Spinal cord (tissue), 10 donors: Measurements from ENCODE around the gene MYT1. TPM values are rescaled to one million over a fixed set of nuclear protein-coding genes. Genes with fewer than 3 reads are reported as not detected.
A peak's percentile ranks its signal among the peaks of the same experiment; 100 is the strongest.

Source experiments
- DNase-seq, 6 donors: peaks; one replicate each; pipeline versions ENCODE4 v3.0.0 to v3.0.0-alpha.2; 2013 to 2015; ENCODE audit warnings: low spot score in 6 of 6, low read depth in 4 of 6
- H3K27ac ChIP-seq: one replicate; pipeline ENCODE4 v1.5.1; 2013; ENCODE audit warnings: low read depth, low read length, control low read depth
- H3K27me3 ChIP-seq: one replicate; pipeline ENCODE4 v1.6.1; 2013; ENCODE audit warnings: low read length; ENCODE audit not compliant: control insufficient read depth, insufficient read depth
- H3K36me3 ChIP-seq: one replicate; pipeline ENCODE4 v1.6.1; 2013; ENCODE audit warnings: low read length; ENCODE audit not compliant: control insufficient read depth, insufficient read depth
- H3K4me1 ChIP-seq: one replicate; pipeline ENCODE4 v1.6.1; 2013; ENCODE audit warnings: low read length; ENCODE audit not compliant: control insufficient read depth, insufficient read depth
- H3K4me3 ChIP-seq: one replicate; pipeline ENCODE4 v1.5.1; 2013; ENCODE audit warnings: low read depth, low read length, control low read depth
- H3K9me3 ChIP-seq: one replicate; pipeline ENCODE4 v1.6.1; 2013; ENCODE audit warnings: low read length; ENCODE audit not compliant: control insufficient read depth, insufficient read depth
- WGBS: methylation state at CpG from one replicate; pipeline ENCODE4 v1.1.5; 2013; ENCODE audit warnings: missing lambda C conversion rate; ENCODE audit not compliant: insufficient coverage; 5-methylcytosine and 5-hydroxymethylcytosine counted together
- polyA plus RNA-seq, 2 donors: library from polyadenylated mRNA; unstranded; fragments of 120-200 nt; gene quantifications; one replicate each; pipeline ENCODE4 v1.2.1, GENCODE V29; 2013; ENCODE audit not compliant: insufficient read length in 2 of 2
- total RNA-seq, 2 donors: library from RNA; depleted of rRNA in 1 of 2; stranded (reverse); fragments of 120-200 nt in 1 of 2; fragments of >200 nt in 1 of 2; gene quantifications; one replicate each; pipeline versions ENCODE4 v1.2.3 to v1.2.4, GENCODE V29; 2013 to 2014
- donor health status: healthy.

The MYT1 gene
- total and polyA plus RNA-seq, 4 donors: 6.1 to 21.4 (median 13.5) TPM

DNA sequence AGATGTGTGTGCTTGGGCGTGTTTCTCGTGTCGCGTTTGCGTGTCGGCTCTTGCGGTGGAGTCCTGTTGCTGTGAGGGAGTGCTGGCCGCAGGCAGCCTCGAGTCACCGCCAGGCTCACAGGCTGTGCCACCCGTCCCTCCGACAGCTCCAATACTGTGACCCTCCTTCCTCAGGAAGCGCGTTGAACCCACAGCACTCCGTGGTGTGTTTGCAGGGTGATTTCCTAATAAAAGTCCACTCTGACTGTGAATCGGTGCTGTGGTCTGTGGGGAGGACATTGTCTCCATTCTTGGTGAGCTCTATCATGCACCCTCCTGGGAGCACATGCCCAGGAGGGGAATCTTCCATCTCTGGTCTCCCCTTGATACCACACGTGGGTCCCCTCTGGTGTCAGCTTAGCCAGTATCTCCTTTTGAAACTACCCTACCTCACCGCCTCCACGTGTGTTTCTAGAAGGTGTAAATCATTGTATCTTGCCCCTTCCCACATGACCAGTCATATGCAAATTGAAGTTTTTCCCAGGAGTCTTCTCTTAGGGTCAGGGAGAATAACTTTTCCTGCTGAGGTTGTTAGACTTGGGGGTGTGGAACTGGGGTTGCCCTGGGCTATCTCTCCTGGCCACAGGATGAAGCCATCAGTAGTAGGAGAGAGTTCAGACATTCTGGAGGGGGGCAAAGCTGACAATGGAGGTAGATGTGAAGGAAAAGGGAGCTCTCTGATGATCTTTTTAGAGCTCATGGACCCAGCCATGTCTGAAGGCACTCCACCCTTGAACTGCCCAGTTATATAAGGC, 77.9 kb downstream of the MYT1 start:
- no peaks in the 10 kb centered on the region for H3K27me3 ChIP-seq
- no peaks in the 10 kb centered on the region for H3K4me1 ChIP-seq
- no peaks in the 10 kb centered on the region for H3K9me3 ChIP-seq
- no peak overlapping the region for H3K4me3 ChIP-seq
- no peak overlapping the region for H3K27ac ChIP-seq
- DNase-seq: no peak
- WGBS: 90% methylated on average over 14 of the region's 19 CpGs
- peaks cover 46% of the 10 kb centered on the region for H3K36me3 ChIP-seq

DNA sequence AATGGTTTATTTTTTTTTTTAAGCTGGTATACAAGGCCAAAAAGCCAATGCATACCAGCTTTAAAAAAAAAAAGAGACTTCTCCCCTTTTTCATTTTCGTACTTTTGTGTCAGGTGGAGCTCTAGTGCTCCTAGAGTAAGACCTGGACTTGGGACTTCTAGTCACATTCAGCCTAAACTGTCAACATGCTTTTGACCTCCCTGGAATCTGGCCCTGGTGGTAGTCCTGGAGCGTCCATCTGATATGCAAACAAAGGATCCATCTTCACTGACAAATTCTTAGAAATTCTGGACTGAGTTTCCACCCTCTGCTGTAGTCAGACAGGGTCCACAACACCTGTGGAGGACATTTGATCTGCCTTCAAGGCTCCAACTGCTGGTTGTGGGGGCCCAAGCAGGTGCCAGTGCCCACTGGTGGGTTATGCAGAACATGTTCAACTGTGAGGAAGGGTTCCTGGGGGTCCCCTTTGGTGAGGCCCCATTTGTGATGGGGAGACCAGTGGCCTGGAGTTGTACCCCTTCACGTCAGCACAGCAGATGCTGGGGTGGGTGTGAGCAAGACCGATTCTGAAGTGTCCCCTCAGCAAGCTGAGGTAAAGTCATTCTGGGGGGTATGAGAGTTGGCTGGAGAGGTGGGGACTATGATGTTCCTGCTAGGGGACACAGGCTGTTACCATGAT, 78.7 kb downstream of the MYT1 start:
- DNase-seq: no peak
- Histone ChIP-seq H3K4me3 (no peak overlapping the region), H3K9me3 (no peaks in the 10 kb centered on the region)

DNA sequence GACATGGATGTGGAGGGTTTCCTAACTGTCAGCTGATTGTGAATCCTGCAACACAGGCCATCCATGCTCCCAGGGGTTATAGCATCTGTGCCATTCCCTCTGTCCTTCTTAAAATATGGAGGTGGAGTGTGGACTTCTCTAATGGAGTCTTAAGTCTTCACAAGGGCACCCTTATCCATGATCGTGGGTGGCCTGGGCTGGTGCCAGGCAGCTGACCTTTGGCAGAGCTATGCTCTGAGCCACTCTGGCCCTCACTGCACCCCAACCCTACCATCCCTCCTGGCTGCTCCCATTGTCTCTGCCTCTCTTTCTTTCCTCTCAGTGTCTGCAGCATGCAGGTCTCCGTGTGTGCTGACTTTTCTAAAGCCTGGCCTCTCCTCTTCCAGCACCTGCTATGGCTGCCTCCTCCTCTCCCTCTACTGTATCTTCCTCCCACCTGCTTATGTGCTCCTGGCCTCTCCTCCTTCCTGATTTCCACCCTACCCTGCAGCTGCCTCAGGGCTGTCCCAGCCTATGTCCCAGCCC, 80.1 kb downstream of the MYT1 start:
- H3K4me1 ChIP-seq: no peaks in the 10 kb centered on the region
- H3K27ac ChIP-seq: no peak overlapping the region
- no peak overlapping the region for H3K4me3 ChIP-seq
- H3K9me3 ChIP-seq: no peaks in the 10 kb centered on the region
- no peak for DNase-seq
- 65% methylated on average over 2 of the region's 2 CpGs for WGBS
- peaks cover 35% of the 10 kb centered on the region for H3K36me3 ChIP-seq
- H3K27me3 ChIP-seq: no peaks in the 10 kb centered on the region

More for the DNA sequence above, 78.7 kb downstream of the MYT1 start:
- Histone ChIP-seq H3K4me1 (no peaks in the 10 kb centered on the region), H3K36me3 (peaks cover 41% of the 10 kb centered on the region), H3K27ac (no peak overlapping the region), H3K27me3 (no peaks in the 10 kb centered on the region)
- 92% methylated on average over 3 of the region's 4 CpGs for WGBS

GRCh38 chr20:64244870-64245603, 80.8 kb downstream of the MYT1 start:
- Histone ChIP-seq H3K9me3 (no peaks in the 10 kb centered on the region), H3K4me1 (no peaks in the 10 kb centered on the region), H3K27me3 (no peaks in the 10 kb centered on the region), H3K4me3 (no peak overlapping the region), H3K27ac (no peak overlapping the region), H3K36me3 (peaks cover 28% of the 10 kb centered on the region)
- WGBS: 61% methylated on average over 8 of the region's 8 CpGs
- no peak for DNase-seq

- no peaks in the 10 kb centered on the region for H3K9me3 ChIP-seq
- H3K4me3 ChIP-seq: no peak overlapping the region
- WGBS: 88% methylated on average over 8 of the region's 9 CpGs
- no peak for DNase-seq
- peaks cover 18% of the 10 kb centered on the region for H3K36me3 ChIP-seq
- no peaks in the 10 kb centered on the region for H3K27me3 ChIP-seq
- H3K4me1 ChIP-seq: no peaks in the 10 kb centered on the region
- H3K27ac ChIP-seq: no peak overlapping the region
Measured at GRCh38 chr20:64245746-64246595, 81.7 kb downstream of the MYT1 start.

DNA sequence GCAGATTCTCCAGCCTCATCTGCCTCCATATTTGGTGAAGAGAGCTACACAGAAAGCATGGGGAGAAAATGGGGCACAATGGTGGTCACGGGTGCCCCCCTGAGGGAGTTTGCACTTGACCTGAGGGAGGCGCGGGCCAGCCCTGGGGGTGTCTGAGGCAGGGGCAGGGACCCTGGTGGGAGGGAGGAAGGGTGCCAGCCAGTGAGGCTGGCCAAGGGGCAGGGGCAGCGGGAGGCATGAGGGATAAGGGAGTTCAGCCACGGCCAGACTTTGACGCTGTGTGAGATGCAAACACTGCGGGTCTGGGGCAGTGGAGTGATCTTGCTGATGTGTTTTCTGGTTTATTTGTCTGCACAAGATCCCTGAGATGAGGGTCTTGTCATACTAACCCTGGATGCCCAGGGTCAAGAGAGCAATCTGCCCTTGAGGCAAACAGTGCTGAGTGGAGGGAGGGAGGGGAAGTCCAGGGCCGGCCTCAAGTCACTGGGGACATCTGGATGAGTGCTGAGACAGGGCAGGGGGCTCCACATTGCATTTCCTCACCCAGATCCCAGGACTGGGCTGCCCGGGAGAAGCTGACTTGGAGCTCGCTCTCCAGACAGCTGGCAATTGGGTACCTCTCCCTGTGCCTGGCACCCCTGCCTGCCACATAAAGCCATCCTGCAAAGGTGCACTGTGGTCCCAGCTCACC, 82.5 kb downstream of the MYT1 start:
- Histone ChIP-seq H3K27ac (no peak overlapping the region), H3K4me3 (no peak overlapping the region), H3K4me1 (no peaks in the 10 kb centered on the region), H3K9me3 (no peaks in the 10 kb centered on the region), H3K27me3 (no peaks in the 10 kb centered on the region), H3K36me3 (peaks cover 16% of the 10 kb centered on the region)
- WGBS: 86% methylated on average over 10 of the region's 10 CpGs
- no peak for DNase-seq

DNA sequence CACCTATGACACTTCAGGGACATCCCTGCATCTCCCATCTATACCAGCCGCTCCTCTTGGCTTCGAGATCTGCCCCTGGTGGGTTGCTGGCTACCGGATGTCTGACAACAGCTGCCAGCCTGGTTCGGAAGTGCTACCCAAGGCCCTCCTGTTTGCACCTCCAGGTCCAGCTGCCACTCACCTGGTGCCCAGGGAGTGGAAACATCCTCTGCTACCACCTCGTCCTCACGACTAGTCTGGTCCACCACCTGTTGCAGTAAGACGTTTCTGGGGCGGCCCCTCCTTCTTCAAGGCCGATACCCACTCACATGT, 83.0 kb downstream of the MYT1 start:
- H3K4me3 ChIP-seq: no peak overlapping the region
- H3K9me3 ChIP-seq: no peaks in the 10 kb centered on the region
- DNase-seq: no peak
- 80% methylated on average over 6 of the region's 9 CpGs for WGBS
- no peaks in the 10 kb centered on the region for H3K4me1 ChIP-seq
- H3K27ac ChIP-seq: no peak overlapping the region
- no peaks in the 10 kb centered on the region for H3K27me3 ChIP-seq
- H3K36me3 ChIP-seq: peaks cover 11% of the 10 kb centered on the region

DNA sequence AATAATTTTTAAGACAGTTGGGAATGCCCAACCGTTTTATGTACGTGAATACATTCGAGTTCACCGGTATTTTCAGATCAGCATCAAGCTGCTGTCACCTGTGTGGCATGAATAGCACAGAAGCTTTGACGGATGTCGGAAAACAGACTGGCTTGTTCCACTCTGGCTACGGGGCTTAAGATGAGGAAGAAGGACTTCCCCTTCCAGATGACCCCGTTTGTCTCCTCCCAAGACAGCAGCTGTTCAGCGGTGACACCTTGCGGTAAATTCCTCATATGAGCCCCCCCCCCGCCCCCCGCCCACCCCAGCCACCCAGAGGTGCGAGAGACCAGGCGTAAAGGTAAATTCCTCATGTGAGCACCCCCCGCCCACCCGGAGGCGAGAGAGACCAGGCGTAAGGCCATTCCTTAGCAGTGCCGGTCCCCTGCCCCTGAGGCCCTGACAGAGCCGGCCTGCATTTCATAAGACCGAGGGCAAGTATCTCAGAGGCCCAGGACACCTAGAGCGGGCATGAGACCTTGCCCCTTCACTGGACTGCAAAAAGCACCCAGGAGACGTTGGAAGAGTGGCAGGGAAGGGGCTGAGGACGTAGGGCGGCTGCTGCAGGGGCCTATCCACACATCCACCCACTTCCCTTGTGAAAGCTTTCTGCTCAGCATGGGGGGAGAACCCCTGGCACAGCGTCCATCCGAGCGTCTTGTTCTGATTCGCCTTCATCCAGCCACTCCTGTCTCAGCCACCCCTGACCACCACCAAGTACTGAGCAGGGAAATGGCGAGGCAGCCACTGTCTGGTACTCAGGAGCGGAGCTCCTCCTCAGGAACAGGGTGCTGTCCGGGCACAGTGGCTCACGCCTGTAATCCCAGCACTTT, 84.0 kb downstream of the MYT1 start:
- Histone ChIP-seq H3K27ac (no peak overlapping the region), H3K4me1 (no peaks in the 10 kb centered on the region), H3K9me3 (no peaks in the 10 kb centered on the region), H3K27me3 (no peaks in the 10 kb centered on the region), H3K36me3 (peaks cover 13% of the 10 kb centered on the region), H3K4me3 (no peak overlapping the region)
- 74% methylated on average over 24 of the region's 33 CpGs for WGBS
- DNase-seq: peak in 1 of 6 donors; percentile 20
